Bone marrow (tissue), 2 donors: ENCODE results near the gene CNTN5.

Source experiments
- DNase-seq, 2 donors: peaks; one replicate each; lab custom pipeline; 2025; lab: John Stamatoyannopoulos, UW

The CNTN5 gene

DNA sequence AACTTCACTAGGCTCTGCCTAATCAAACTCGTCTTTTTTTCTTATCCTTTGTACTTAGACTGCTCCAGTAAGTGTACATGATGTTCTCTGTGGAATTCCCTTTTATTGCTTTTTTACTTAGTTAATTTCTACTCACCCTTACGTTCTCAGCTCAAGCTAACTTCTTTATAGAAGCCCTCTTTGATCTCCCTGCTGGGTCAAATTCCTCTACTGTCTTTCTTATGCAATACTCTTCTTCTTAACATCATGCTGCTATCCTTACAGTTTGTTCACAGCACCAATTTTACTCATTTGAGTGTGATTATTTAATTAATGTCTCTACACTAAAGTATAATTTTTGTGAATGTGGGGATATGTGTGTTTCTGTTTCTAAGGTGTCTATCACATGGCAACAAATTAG is 498.3 kb downstream of the CNTN5 start:
- no peak for DNase-seq

DNA sequence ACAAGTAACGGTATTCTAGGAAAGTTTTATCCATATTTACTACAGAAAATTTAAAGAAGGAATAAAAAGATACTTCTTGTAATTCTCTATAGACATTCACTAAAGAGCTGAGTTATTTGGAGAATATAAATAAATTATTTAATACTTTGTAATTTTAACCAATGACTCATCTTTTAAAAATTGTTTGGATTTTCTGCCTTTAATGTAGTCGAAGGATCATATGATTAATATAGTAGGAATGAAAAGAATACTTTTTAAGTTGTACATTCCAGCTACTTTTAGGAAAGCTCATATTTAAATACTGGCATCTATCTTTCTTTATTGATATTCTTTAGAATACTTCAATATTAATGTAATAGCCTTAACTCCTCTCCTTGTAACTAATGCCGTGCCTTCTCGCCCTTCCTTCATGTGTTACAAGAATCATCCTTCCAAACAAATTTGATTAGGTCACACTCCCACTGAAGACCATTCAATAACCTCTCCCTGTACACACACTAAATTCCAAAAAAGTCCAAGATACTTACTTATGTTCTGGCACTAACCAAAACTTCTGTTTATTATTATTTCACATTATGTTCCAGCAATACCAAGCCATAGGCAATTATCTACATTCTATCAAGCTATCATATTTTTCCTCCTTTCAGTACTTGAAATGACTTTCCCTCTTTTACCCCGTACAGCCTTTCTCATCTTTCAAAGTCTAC is 501.9 kb downstream of the CNTN5 start:
- DNase-seq = no peak

DNA sequence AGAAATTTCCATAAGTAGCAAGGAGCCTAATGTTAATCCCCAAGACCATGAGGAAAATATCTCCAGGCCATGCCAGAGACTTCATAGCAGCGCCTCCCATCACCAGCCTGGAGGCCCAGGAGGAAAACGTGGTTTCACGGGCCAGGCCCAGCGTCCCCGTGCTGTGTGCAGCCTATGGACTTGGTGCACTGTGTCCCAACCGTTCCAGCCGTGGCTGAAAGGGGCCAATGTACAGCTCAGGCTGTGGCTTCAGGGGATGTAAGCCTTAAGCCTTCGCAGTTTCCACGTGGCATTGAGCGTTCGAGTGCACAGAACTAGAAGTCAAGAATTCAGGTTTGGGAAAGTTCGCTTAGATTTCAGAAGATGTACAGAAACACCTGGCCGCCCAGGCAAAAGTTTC is 510.7 kb downstream of the CNTN5 start:
- DNase-seq = no peak

DNA sequence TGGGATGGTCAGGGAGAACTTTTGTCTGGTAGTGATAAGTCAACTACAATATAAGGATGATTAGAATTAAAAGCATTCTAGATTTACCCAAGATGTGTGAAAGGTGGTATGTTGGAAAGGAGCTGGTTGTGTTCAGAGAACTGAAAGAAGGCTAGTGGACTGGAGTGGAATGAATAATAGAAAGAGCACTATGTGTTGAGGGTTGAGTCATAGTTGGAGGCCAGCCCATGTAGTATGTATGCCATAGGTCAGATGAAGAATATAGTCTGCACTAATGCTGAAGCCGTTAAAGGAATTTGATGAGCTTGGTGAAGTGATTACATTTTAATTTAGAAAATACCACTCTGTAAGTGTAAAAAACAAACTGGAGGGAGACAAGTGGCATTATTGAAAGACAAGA is 514.1 kb downstream of the CNTN5 start:
- no peak for DNase-seq

DNA sequence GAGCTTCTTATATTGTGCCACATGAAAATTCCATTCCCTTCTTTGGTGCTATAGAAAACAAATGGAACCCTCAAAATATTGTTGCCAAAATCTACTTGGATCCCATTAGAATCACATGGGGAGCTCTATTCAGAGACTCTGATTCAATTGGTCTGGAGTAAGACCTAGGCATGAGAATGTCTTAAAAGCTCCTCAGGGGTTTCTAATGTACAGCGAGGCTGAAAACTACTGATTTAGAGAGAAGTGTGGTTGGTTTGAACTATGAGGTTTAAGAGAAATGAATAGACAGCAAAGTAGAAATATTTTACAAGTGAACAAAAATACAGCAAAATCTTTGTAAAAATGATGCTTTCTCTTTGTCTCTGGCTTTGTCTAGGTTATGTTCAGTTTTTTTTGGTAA is 514.7 kb downstream of the CNTN5 start:
- DNase-seq = no peak

DNA sequence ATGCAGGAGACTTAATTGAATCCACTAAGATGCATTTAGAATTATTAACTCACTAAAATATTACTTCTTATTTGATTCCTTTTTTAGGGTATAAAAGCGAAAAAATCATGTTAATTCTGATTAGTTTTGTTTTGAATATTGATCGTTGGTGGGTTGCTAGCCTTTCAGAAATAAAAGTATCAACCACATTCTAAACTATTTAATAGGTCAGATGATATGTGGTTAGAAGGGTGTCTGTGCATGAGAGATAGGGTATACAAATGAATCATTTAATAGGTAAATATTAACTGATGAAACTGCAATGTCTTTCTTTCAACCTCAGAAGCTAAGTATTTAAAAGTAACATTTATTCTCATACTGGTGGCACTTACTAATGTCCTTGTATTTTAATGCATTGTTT is 515.1 kb downstream of the CNTN5 start:
- no peak for DNase-seq

DNA sequence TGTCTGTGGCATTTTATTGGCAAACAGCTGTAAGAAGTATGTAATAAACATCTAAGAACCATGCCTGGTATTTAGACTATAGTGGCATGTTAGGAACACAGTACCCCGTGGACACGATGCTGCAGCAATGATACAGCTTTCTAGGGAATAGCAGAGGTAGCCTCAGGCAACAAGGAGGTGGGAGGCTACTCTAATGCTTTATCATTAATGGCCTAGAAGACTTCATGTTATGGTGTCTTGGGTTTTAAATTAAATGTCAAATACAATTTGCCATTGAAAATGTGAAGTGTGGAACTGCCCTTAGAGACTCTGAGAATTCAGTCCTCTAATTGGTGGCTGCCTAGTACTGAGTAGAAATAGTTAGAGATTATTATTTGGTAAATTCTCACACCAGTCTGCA is 516.9 kb downstream of the CNTN5 start:
- DNase-seq = no peak

DNA sequence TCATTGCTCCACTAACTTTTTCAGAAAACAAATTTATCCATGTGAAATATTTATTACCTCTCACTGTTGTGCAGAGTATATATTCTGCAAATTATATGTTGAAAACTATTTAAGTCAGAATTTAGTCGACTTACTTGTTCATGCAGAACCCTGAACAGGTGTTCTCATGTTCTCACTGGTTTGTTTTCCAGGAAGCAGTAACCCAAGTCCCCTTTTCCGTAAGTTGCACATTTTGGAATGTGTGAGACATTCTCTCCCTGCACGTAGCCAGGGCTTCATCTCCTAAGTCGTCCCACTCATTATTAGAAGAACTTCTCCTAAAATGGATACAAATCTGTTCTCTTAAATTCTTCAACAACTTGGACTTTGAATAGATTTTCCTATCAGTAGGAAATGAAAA is 524.9 kb downstream of the CNTN5 start:
- no peak for DNase-seq

DNA sequence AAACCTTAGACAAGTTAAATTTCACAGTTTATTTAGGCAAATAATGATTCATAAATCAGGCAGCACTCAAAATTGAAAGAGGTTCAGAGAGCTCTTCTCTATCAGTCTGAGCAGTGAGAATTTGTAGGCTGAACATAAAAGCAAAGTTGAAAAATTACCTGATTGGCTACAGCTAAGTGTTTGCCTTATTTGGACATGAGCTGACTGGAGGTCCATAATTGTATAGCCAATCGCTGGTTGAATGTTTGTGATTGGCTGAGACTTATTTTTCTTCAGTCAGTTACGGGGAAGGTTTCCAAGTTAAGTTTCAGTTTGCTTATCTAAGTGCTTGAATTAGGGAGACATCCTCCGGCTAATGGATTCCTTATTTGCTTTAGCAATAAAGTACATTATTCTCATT is 527.5 kb downstream of the CNTN5 start:
- DNase-seq = no peak

DNA sequence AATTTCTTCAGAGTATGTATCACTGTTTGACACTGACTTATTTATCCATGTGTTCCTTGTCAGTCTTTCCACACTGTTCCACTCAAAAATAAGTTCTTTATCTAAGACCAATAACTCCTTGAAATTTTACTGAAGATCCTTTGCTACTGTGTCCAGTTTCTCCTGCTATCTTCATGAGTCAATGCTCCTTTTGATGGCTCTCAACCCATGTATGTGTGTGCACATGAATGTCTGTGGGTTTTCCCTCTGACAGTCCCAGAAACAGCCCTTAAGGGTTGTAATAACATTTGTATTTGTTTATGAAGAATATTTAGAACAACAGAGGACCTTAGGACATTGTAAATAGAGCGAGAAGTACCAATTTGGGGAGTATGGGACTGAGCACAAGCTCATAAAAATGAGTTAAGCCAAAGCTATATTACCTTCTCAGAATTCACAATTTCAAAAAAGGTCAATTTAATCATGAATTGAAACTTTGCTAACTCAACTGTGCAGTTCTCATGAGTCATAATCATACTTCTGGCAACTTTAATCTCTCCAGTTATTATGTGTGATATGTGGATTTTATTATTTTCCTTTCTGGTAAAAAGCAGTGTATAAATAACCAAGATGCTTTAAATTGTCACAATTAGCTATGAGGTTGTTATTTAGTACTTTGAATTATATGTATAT is 533.6 kb downstream of the CNTN5 start:
- no peak for DNase-seq

DNA sequence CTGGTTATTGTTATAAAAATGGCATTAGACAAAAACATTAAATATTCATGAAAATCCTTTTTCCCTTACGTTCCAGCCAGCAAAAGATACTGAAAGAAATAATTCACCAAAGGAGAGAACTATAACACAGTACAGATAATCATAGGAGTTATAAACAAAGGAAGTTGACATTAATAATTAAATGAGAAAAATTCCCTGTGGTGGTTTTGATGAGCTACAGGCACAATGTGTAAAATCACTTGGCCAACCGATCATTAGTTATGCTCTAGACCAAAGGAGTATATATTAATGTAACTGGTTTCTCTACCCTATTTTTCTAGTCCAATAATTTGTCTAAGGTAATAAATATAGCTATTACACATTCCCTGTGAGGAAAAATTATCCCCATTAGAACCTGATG is 534.7 kb downstream of the CNTN5 start:
- no peak for DNase-seq

DNA sequence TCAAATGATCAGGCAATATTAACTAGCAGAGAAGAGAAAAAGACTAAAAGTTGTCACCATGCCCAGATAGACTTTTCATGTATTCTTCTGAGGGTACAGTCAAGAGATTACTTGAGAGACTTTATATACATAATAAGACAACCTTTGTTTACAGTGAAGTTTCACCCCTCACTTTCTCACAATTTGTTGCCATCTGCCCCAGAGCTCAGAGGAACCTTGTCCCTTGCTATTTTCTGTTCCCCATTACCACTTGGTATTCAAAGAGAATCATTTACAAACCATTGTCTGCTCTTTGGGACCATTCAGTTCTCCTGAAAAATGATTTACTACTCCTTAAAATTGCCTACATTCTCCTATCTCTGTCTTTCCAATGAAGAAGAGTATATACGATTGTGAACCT is 544.6 kb downstream of the CNTN5 start:
- no peak for DNase-seq

DNA sequence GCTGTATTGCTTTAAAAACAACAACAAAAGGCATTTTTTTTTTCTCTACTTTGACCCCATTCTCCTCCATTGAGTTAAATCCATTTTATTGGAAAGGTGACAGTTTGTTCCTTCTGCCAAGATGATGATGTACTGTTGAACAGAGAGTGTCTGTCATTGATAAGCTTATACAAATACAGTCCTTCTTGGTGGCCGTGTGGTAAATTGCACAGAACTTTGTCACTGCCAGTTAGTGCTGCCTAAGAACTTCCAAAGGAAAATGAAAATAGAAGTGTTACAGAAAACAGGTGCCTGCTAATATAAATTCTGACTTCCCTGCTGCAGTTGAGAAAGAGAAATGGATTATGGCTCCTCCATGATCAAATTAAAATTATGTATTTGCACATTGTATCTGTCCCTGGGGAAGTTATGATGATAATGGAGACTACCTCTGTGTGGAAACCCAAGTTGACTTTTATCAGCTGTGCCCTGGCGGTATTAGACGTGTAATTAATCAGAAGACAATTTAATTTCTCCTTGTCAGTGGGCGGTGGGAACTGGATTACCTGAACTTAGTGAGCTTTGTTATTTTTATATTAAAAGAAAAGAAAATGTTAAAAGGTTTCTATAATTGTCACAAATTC is 546.7 kb downstream of the CNTN5 start:
- DNase-seq = no peak

DNA sequence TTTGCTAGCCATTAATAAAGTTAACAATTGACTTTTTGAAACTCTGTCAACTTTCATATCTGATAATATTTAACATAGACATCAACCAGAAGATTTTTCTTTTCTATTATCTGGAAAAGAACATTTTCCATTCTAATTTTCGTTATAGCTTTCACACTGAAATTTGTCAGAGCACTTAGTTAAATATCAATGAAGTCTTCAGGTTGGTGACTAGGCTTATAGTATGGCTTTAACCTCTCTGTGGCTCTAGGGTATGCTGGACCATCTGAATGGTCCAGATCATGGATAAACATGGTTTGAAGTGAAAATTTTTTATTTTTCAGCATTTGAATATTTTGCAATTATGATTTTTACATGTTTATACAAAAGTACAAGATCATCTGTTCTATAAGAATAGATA is 548.1 kb downstream of the CNTN5 start:
- no peak for DNase-seq

DNA sequence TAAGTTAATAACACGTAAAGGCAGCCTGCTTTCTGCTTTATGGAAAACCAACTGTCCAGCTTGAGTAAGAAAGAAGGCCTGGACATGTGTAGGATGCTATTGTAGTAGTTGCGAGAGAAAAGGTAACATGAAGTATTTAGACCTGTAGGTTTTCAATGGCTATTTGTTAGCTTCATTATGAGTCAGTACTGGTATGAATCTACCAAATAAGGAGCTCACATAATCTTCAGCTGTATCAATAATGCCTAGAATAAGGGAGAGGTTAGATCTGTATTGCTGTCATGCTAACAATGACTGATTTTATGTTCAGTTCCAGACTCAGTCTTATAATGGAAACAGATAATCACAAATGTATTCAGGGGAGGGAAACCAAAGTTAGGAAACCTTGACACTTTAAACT is 550.3 kb downstream of the CNTN5 start:
- DNase-seq = no peak

DNA sequence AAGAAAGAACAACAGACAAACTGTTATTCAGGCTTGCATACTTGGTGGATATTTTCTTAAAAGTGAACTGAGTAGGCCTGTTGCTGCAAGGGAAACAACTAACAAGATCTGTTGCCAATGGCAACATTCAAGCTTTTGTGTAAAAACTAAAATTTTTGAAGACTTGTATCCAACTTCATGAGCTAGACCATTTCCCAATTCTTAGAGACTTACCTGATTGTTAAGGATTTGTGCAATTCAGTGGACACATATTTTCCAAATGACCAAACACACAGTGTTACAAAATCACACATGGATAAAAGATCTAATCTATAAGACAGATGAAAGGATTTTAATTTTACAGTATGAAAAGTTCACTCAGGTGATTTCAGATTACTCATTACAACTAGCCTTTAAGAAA is 564.1 kb downstream of the CNTN5 start:
- no peak for DNase-seq

DNA sequence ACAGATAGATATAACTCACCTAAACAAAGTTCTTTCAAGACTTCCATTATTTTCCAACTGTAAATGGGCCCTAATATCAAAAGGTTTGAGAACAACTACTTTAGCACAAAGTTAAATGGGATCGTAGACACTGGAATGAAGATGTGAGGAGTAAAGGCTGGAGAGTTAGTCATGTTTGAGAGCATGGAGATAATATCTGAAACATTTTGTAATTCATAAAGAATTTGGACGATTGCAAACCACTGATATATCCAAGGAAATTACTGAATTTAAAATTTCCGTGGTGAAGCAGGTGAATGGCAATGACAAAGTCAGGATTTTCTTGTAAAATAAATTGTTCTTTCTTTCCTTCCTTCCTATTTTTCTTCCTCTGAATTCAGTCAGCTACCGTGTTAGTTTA is 564.9 kb downstream of the CNTN5 start:
- no peak for DNase-seq

DNA sequence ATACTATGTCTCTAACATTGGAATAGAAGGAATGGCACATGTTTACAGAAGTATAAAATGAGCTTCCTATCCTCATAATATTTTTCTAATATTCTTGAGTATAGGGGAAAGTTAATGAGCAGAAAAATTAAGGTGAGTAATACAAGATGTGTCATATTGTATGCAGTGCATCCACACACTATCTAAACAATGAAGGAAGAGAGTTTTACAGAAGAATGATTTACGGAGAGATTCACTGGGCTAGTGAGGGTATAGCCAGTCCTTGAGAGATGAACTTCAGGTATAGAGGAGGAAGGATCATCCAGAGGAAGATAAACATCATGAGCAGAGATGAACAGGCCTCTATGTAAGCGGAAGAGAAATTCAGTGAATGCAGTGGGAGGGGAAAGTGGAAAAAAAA is 569.0 kb downstream of the CNTN5 start:
- no peak for DNase-seq

DNA sequence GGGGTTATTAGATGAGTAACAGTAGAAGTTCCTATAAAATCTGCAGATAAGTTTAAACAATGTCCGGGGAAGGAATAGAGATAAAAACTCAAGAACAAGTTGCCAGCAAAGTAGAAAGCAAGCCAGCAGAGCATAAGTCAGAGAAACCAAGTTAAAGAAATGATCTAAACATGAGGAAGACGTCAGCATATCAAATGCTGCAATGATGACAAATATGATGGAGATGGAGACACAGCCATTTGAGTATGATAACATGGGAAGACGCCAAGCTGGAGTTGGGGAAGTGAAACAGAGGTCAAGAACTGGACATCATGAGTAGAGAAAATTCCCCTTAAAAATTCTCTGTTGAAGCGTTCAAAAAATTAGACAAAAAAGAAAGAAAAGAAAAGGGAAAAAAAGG is 571.5 kb downstream of the CNTN5 start:
- DNase-seq = no peak

DNA sequence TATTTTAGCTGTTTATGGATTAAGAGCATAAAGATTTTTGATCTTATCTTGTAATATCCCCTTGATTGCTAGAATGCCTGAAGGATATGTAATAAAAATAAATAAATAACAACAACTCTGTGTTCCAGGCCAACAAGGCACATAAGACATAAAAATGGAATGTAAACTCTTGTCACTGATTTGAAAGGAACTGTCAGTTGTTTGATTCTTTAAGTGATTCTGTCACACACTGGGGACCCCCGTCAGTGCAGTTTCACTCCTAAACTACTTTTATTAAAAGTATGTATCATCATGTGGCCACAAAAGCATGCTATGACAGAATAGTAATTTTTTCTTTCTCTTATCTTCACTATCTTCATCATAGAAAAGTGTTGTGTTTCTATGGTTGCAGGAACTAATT is 572.4 kb downstream of the CNTN5 start:
- DNase-seq = no peak

DNA sequence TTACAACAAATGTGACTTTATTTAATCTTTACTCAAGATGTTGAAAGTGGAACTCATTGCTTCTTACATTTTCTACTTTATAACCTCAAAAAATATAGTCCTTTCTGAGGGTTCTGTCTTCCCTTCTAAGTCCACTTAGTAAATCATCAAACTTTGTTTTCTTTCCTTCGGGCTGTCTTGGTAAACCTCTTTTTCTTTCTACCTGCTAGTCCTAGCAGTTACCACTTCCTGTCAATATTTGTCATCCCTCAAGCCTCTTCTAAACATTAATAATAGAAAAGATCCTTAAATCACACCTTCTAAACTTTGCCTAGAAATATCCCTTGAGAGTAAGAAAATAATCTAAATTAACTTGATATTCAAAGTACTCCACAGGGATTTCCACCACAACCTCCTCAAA is 580.4 kb downstream of the CNTN5 start:
- DNase-seq = no peak

DNA sequence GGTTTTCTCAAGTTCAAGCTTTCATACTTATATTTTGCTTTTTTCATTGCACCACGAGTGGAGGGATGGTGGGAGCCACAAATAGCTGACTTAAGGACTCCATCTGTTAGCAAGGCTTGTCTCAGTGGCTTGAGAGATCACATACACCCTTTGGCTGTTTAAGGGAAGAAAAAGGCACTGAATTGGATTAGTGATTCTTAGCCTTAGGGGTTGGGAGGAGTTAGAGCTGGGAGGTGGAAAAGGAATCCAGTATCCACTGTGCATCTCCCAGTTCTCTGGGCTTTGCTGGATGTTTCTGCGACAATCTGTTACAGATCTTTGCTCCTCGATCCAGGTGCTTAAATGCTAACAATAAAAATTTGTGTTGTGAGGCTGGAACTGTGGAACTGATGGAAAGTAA is 593.6 kb downstream of the CNTN5 start:
- no peak for DNase-seq

DNA sequence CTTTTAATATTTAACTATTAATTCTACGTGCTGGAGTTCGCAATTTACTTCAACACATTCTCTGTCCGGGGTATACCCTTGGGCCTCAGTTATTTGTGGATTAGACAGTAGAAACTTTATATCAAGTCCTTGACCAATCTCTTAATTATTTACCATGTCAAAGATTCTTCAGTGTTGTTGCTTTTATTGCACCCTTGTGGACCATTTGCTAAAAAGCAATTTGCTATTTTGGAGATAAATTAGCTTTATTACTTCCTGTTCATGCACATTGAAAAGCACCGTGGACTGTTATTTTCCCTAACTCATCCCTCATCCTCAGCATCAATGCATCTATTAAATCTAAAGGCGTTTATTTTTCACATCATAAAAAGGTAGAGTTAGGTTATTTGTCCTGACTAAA is 609.9 kb downstream of the CNTN5 start:
- no peak for DNase-seq

DNA sequence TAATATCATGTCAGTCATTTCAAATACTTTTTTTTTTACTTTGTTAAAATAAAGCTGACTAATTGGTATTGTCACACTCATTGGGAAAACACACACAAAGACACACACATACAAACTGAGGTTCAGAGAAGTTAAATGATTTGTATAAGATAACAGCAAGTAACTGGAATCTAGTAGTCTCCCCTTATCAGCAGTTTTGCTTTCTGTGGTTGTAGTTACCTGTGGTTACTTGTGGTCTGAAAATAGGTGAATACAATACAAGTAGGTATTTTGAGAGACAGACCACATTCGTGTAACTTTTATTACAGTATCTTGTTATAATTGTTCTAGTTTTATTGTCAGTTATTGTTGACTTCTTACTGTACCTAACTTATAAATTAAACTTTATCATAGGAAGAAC is 610.9 kb downstream of the CNTN5 start:
- no peak for DNase-seq
